OCI-LY1 (cell line): ENCODE data around the gene AGAP2.
A peak's percentile ranks its signal among the peaks of the same experiment; 100 is the strongest.

ENCODE experiments used
- H2AFZ ChIP-seq: fragments of 200-600 bp; sonication (generic), shearing (Covaris generic); 2 replicates; pipeline ENCODE4 v1.6.0; 2014; ENCODE audit warnings: antibody characterized with exemption, mild to moderate bottlenecking, low read length
- H3F3A ChIP-seq: fragments of 200-600 bp; sonication (generic), shearing (Covaris generic); 2 replicates; pipeline ENCODE4 v1.6.0; 2014; ENCODE audit warnings: mild to moderate bottlenecking, antibody characterized with exemption, low read length, moderate library complexity; ENCODE audit not compliant: insufficient read depth
- H3K27ac ChIP-seq: fragments of 200-600 bp; sonication (generic); 2 replicates; pipeline ENCODE4 v1.5.1; 2014; ENCODE audit warnings: low read length, mixed run types, mild to moderate bottlenecking, low read depth; ENCODE audit not compliant: poor library complexity, severe bottlenecking
- H3K27me3 ChIP-seq: fragments of 200-600 bp; sonication (generic); 2 replicates; pipeline ENCODE4 v1.6.0; 2014; ENCODE audit warnings: antibody characterized with exemption, mild to moderate bottlenecking, low read length, moderate library complexity; ENCODE audit not compliant: insufficient read depth
- H3K36me3 ChIP-seq: fragments of 200-600 bp; sonication (generic); 2 replicates; pipeline ENCODE4 v1.6.1; 2014; ENCODE audit warnings: mild to moderate bottlenecking, antibody characterized with exemption, low read length, moderate library complexity, mixed read lengths; ENCODE audit not compliant: insufficient read depth
- H3K4me1 ChIP-seq: fragments of 200-600 bp; sonication (generic); 2 replicates; pipeline ENCODE4 v1.5.1; 2014; ENCODE audit warnings: mild to moderate bottlenecking, low read length, moderate library complexity; ENCODE audit not compliant: insufficient read depth, severe bottlenecking
- H3K4me2 ChIP-seq: fragments of 200-600 bp; sonication (generic), shearing (Covaris generic); 2 replicates; pipeline ENCODE4 v1.6.1; 2014; ENCODE audit warnings: low read length
- H3K4me3 ChIP-seq: fragments of 200-600 bp; sonication (generic); 2 replicates; pipeline ENCODE4 v1.5.1; 2014; ENCODE audit warnings: low read length, low read depth, mild to moderate bottlenecking, mixed read lengths; ENCODE audit not compliant: poor library complexity, severe bottlenecking
- H3K79me2 ChIP-seq: fragments of 200-600 bp; shearing (Covaris generic); 2 replicates; pipeline ENCODE4 v1.6.1; 2016; ENCODE audit warnings: mixed run types, low read length, mixed read lengths; ENCODE audit not compliant: insufficient read depth
- H3K9ac ChIP-seq: fragments of 200-600 bp; sonication (generic), shearing (Covaris generic); 2 replicates; pipeline ENCODE4 v1.6.1; 2014; ENCODE audit warnings: mild to moderate bottlenecking, low read length, mixed read lengths
- H3K9me2 ChIP-seq: fragments of 200-600 bp; sonication (generic), shearing (Covaris generic); 2 replicates; pipeline ENCODE4 v1.6.1; 2014; ENCODE audit warnings: low read depth, mild to moderate bottlenecking, low read length, mixed read lengths
- H3K9me3 ChIP-seq: fragments of 200-600 bp; shearing (Covaris generic); 2 replicates; pipeline ENCODE4 v1.6.1; 2014; ENCODE audit warnings: low read length, mixed read lengths
- H4K20me1 ChIP-seq: fragments of 200-600 bp; sonication (generic), shearing (Covaris generic); 2 replicates; pipeline ENCODE4 v1.6.0; 2016; ENCODE audit warnings: mild to moderate bottlenecking, low read length; ENCODE audit not compliant: insufficient read depth
- CTCF ChIP-seq: fragments of 200-600 bp; sonication (generic), shearing (Covaris generic); IDR thresholded peaks from 2 replicates; pipeline ENCODE4 v1.5.1; 2017; ENCODE audit warnings: mild to moderate bottlenecking, antibody characterized with exemption, low read length, moderate library complexity, mixed read lengths
- EZH2 ChIP-seq: fragments of 200-600 bp; sonication (generic), shearing (Covaris generic); IDR thresholded peaks from 2 replicates; pipeline ENCODE4 v1.8.0; 2017; ENCODE audit warnings: borderline replicate concordance, mixed run types, mild to moderate bottlenecking, antibody characterized with exemption, low read length, moderate library complexity, mixed read lengths

Gene AGAP2

GRCh38 chr12:57717846-57718640, 20.5 kb downstream of the AGAP2 start:
- peaks cover 71% of the 10 kb centered on the region for H3K36me3 ChIP-seq
- no peak overlapping the region for H3K4me2 ChIP-seq
- H3K4me1 ChIP-seq, result peaks cover 7% of the 10 kb centered on the region
- no peaks in the 10 kb centered on the region for H3K79me2 ChIP-seq
- TF ChIP-seq CTCF, result no peak
- no peak for TF ChIP-seq EZH2
- H3K9me3 ChIP-seq, result no peaks in the 10 kb centered on the region
- no peak overlapping the region for H3K4me3 ChIP-seq
- H3F3A ChIP-seq, result no peaks in the 10 kb centered on the region
- H4K20me1 ChIP-seq, result no peaks in the 10 kb centered on the region
- no peaks in the 10 kb centered on the region for H3K27me3 ChIP-seq
- H3K9me2 ChIP-seq, result no peaks in the 10 kb centered on the region
- H3K9ac ChIP-seq, result no peak overlapping the region
- H2AFZ ChIP-seq, result no peak overlapping the region
- no peak overlapping the region for H3K27ac ChIP-seq

- Histone ChIP-seq H3K79me2 (no peaks in the 10 kb centered on the region), H3K9me3 (no peaks in the 10 kb centered on the region), H3K4me1 (peaks cover 7% of the 10 kb centered on the region), H3K27ac (no peak overlapping the region), H3K27me3 (no peaks in the 10 kb centered on the region), H3K4me2 (no peak overlapping the region), H3K36me3 (peaks cover 80% of the 10 kb centered on the region), H4K20me1 (no peaks in the 10 kb centered on the region), H3K9me2 (no peaks in the 10 kb centered on the region), H3K9ac (no peak overlapping the region), H3K4me3 (no peak overlapping the region), H2AFZ (no peak overlapping the region), H3F3A (no peaks in the 10 kb centered on the region)
- TF ChIP-seq CTCF, result no peak
- TF ChIP-seq EZH2, result no peak
Observed at GRCh38 chr12:57717131-57717530, 21.4 kb downstream of the AGAP2 start.

- Histone ChIP-seq H3K36me3 (peaks cover 82% of the 10 kb centered on the region), H4K20me1 (no peaks in the 10 kb centered on the region), H3K27ac (peak overlapping the region; percentile 72), H3K9me3 (no peaks in the 10 kb centered on the region), H3K27me3 (no peaks in the 10 kb centered on the region), H3K4me3 (no peak overlapping the region), H3K4me1 (peaks cover 7% of the 10 kb centered on the region), H3F3A (no peaks in the 10 kb centered on the region), H3K79me2 (no peaks in the 10 kb centered on the region), H3K9ac (no peak overlapping the region), H3K9me2 (no peaks in the 10 kb centered on the region), H2AFZ (no peak overlapping the region), H3K4me2 (no peak overlapping the region)
- TF ChIP-seq EZH2 (no peak), CTCF (no peak)
Observed at GRCh38 chr12:57716305-57716704, 22.2 kb downstream of the AGAP2 start.
